Measurements from ENCODE around the gene STMN3.

The STMN3 gene

DNA sequence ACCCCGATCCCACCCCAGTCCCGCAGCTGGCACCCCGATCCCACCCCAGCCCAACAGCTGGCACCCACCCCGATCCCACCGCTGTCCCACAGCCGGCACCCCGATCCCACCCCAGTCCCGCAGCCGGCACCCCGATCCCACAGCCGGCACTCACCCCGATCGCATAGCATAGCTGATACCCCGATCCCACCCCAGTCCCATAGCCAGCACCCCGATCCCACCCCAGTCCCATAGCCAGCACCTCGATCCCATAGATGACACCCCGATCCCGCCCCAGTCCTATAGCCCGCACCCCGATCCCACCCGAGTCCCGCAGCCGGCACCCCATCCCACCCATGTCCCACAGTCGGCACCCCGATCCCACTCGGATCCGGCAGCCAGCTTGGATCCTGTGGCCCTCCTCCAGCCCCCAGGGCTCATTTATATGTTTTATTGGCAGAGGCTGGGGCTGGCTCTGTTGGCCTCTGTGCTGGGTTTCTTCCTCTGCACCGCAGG is 25.4 kb downstream of the STMN3 start:
- Histone ChIP-seq H3K79me2 (ENCODE audit: control insufficient read depth, insufficient read depth, low read length, poor library complexity) (peaks cover 11% of the 10 kb centered on the region), H3K9me3 (ENCODE audit: insufficient read depth, low read depth, low read length) (no peaks in the 10 kb centered on the region), H3K27ac (ENCODE audit: low read depth, low read length) (no peak overlapping the region), H4K12ac (ENCODE audit: low read depth, low read length) (no peak overlapping the region), H3K4me2 (ENCODE audit: low read length) (peak overlapping the region; percentile 71), H3K14ac (ENCODE audit: low read length) (no peak overlapping the region), H2BK120ac (ENCODE audit: insufficient read depth, low read length, poor library complexity) (no peak overlapping the region), H2BK12ac (ENCODE audit: low read length) (no peak overlapping the region), H4K8ac (ENCODE audit: low read depth, low read length) (no peak overlapping the region), H3K4me3 (ENCODE audit: low read depth, low read length) (peak overlapping the region; percentile 85), H3K27me3 (ENCODE audit: insufficient read depth, low read length) (no peaks in the 10 kb centered on the region), H3K18ac (ENCODE audit: low read length) (no peak overlapping the region), H3K23ac (ENCODE audit: low read length) (no peak overlapping the region), H2BK5ac (ENCODE audit: low read depth, low read length, poor library complexity) (no peak overlapping the region), H3K4me1 (ENCODE audit: control insufficient read depth in 1 of 2, insufficient read depth in 2 of 2, low read length in 2 of 2) (peaks cover 19 to 26% of the 10 kb centered on the region in 2 experiments), H3K79me1 (ENCODE audit: low read length) (peaks cover 14% of the 10 kb centered on the region), H3K9ac (ENCODE audit: low read length) (no peak overlapping the region), H3K4ac (ENCODE audit: low read depth, low read length) (no peak overlapping the region), H3K36me3 (ENCODE audit: control insufficient read depth in 1 of 2, insufficient read depth in 2 of 2, low read length in 2 of 2) (no peaks in the 10 kb centered on the region), H2AK5ac (ENCODE audit: low read length) (peak overlapping the region; percentile 9), H4K91ac (ENCODE audit: low read depth, low read length) (peak overlapping the region; percentile 93), H2AFZ (ENCODE audit: insufficient read depth, low read length, poor library complexity) (no peak overlapping the region)
- no peak for DNase-seq
- no CpG with 5 or more reads among the region's 28 CpGs for WGBS (ENCODE audit: extremely low coverage, insufficient coverage, insufficient read length)

DNA sequence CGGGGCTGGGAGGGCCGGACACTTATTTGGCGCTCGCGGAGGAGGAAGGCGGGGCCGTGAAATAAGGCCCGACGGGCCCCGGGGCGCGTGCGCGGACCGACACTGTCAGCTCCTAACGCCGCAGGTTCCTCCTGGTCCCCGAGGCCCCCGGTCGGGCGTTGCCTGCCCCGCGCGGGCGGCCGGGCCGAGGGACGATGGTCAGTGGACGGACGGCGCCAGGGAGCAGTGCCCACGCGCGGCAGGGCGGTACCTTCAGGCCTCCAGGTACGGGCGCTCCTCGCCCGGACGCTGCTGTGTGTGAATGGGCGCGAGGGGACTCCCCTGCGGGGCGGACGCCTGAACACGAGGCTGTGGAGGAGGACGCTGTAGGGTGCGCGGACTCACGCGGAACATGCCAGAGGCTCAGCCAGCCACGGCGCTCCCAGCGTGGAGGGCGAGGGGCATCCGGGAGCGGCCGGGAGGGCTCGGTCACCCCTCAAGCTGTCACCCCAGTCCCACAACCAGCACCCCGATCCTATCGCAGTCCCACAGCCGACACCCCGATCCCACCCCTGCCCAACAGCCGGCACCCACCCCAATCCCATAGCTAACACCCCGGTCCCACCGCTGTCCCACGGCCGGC is 26.0 kb downstream of the STMN3 start:
- Histone ChIP-seq H3K14ac (ENCODE audit: low read length) (peak overlapping the region; percentile 99), H3K27me3 (ENCODE audit: insufficient read depth, low read length) (no peaks in the 10 kb centered on the region), H2AFZ (ENCODE audit: insufficient read depth, low read length, poor library complexity) (peak overlapping the region; percentile 97), H4K8ac (ENCODE audit: low read depth, low read length) (peak overlapping the region; percentile 98), H2BK5ac (ENCODE audit: low read depth, low read length, poor library complexity) (peak overlapping the region; percentile 90), H2BK12ac (ENCODE audit: low read length) (peak overlapping the region; percentile 68), H4K12ac (ENCODE audit: low read depth, low read length) (peak overlapping the region; percentile 94), H3K4me1 (ENCODE audit: control insufficient read depth in 1 of 2, insufficient read depth in 2 of 2, low read length in 2 of 2) (peaks cover 19 to 26% of the 10 kb centered on the region in 2 experiments), H3K79me2 (ENCODE audit: control insufficient read depth, insufficient read depth, low read length, poor library complexity) (peaks cover 11% of the 10 kb centered on the region), H3K36me3 (ENCODE audit: control insufficient read depth in 1 of 2, insufficient read depth in 2 of 2, low read length in 2 of 2) (no peaks in the 10 kb centered on the region), H3K79me1 (ENCODE audit: low read length) (peaks cover 14% of the 10 kb centered on the region), H3K23ac (ENCODE audit: low read length) (no peak overlapping the region), H2AK5ac (ENCODE audit: low read length) (peak overlapping the region; percentile 99), H3K9me3 (ENCODE audit: insufficient read depth, low read depth, low read length) (no peaks in the 10 kb centered on the region), H3K9ac (ENCODE audit: low read length) (peak overlapping the region; percentile 88), H3K18ac (ENCODE audit: low read length) (peak overlapping the region; percentile 96), H4K91ac (ENCODE audit: low read depth, low read length) (peak overlapping the region; percentile 93), H3K4me2 (ENCODE audit: low read length) (peak overlapping the region; percentile 71), H3K27ac (ENCODE audit: low read depth, low read length) (peak overlapping the region; percentile 97), H3K4me3 (ENCODE audit: low read depth, low read length) (peak overlapping the region; percentile 85), H3K4ac (ENCODE audit: low read depth, low read length) (peak overlapping the region; percentile 94), H2BK120ac (ENCODE audit: insufficient read depth, low read length, poor library complexity) (peak overlapping the region; percentile 97)
- DNase-seq = peak; percentile 94 to 98
- WGBS (ENCODE audit: extremely low coverage, insufficient coverage, insufficient read length) = no CpG with 5 or more reads among the region's 68 CpGs

DNA sequence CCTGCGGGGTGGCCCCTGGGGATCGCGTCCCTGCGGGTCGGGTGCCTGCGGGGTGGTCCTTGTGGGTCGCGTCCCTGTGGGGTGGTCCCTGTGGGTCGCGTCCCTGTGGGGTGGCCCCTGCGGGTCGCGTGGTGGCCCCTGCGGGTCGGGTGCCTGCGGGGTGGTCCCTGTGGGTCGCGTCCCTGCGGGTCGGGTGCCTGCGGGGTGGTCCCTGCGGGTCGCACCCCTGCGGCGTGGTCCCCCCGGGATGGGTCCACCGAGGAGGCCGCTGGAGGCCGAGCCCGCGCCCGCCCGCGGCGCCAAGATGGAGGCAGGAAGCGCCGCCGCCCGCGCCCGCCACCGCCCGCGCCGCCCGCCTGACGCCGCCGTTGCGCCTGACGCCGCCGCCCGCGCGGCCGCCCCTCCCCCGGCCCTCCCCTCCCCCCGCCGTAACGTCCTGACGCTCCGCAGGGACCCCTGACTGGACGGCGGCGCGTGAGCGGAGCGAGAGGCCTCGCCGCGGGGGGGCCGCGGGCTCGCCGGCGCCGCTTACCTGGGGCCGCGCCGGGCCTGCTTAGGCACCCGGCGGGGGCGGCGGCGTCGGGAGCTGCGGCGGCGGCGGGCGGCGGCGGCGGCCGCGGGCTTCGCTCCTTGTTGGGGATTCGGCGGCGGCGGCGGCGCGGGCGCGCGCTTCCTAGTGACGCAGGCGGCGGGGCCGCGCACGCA is 26.6 kb downstream of the STMN3 start, which contains the start of gene GMEB2:
Gene GMEB2 (minus strand): TSS at position 678 of the 705 bp plus-strand sequence. CDS start 7,704 bp downstream, outside the sequence.
- Histone ChIP-seq H3K4me1 (ENCODE audit: control insufficient read depth in 1 of 2, insufficient read depth in 2 of 2, low read length in 2 of 2) (peaks cover 19 to 26% of the 10 kb centered on the region in 2 experiments), H3K9me3 (ENCODE audit: insufficient read depth, low read depth, low read length) (no peaks in the 10 kb centered on the region), H3K36me3 (ENCODE audit: control insufficient read depth in 1 of 2, insufficient read depth in 2 of 2, low read length in 2 of 2) (no peaks in the 10 kb centered on the region), H3K27me3 (ENCODE audit: insufficient read depth, low read length) (no peaks in the 10 kb centered on the region), H3K79me1 (ENCODE audit: low read length) (peaks cover 14% of the 10 kb centered on the region), H3K9ac (ENCODE audit: low read length) (peak within 1 kb of the TSS; percentile 99), H4K8ac (ENCODE audit: low read depth, low read length) (peak within 1 kb of the TSS; percentile 100), H3K18ac (ENCODE audit: low read length) (peak within 1 kb of the TSS; percentile 100), H3K4ac (ENCODE audit: low read depth, low read length) (peak within 1 kb of the TSS; percentile 94), H2AFZ (ENCODE audit: insufficient read depth, low read length, poor library complexity) (peak within 1 kb of the TSS; percentile 97), H2BK12ac (ENCODE audit: low read length) (peak within 1 kb of the TSS; percentile 68), H4K91ac (ENCODE audit: low read depth, low read length) (peak within 1 kb of the TSS; percentile 100), H3K23ac (ENCODE audit: low read length) (no peak within 1 kb of the TSS), H3K4me2 (ENCODE audit: low read length) (peak within 1 kb of the TSS; percentile 71), H3K4me3 (ENCODE audit: low read depth, low read length) (peak within 1 kb of the TSS; percentile 98), H2AK5ac (ENCODE audit: low read length) (peak within 1 kb of the TSS; percentile 99), H3K27ac (ENCODE audit: low read depth, low read length) (peak within 1 kb of the TSS; percentile 97), H3K14ac (ENCODE audit: low read length) (peak within 1 kb of the TSS; percentile 100), H2BK120ac (ENCODE audit: insufficient read depth, low read length, poor library complexity) (peak within 1 kb of the TSS; percentile 99), H4K12ac (ENCODE audit: low read depth, low read length) (peak within 1 kb of the TSS; percentile 94), H2BK5ac (ENCODE audit: low read depth, low read length, poor library complexity) (peak within 1 kb of the TSS; percentile 98), H3K79me2 (ENCODE audit: control insufficient read depth, insufficient read depth, low read length, poor library complexity) (peaks cover 11% of the 10 kb centered on the region)
- peak; percentile 56 to 65 for DNase-seq
- WGBS (ENCODE audit: extremely low coverage, insufficient coverage, insufficient read length) = no CpG with 5 or more reads among the region's 114 CpGs

DNA sequence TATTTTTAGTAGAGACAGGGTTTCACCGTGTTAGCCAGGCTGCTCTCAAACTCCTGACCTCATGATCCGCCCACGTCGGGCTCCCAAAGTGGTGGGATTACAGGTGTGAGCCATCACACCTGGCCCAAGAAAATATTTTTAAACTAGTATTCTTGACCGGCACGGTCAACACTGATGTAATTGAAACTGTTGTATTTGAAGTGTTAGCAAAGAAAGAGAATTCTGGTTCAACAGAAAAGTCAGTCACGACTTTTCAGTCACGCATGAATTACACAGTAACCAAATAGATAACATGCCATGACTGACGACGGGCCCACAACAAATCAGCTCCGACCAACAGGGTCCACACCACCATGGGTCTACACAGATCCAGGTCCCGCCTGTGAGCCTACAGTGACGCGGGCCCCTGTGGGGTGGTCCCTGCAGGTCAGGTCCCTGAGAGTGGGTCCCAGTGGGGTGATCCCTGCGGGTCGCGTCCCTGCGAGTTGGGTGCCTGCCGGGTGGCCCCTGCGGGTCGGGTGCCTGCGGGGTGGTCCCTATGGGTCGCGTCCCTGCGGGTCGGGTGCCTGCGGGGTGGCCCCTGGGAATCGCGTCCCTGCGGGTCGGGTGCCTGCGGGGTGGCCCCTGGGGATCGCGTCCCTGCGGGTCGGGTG is 27.3 kb downstream of the STMN3 start:
- H3K14ac ChIP-seq (ENCODE audit: low read length) = peak overlapping the region; percentile 100
- peak overlapping the region; percentile 87 for H4K12ac ChIP-seq (ENCODE audit: low read depth, low read length)
- peak overlapping the region; percentile 100 for H3K18ac ChIP-seq (ENCODE audit: low read length)
- H3K9me3 ChIP-seq (ENCODE audit: insufficient read depth, low read depth, low read length) = no peaks in the 10 kb centered on the region
- H3K4me3 ChIP-seq (ENCODE audit: low read depth, low read length) = peak overlapping the region; percentile 98
- peak overlapping the region; percentile 97 for H3K27ac ChIP-seq (ENCODE audit: low read depth, low read length)
- H4K91ac ChIP-seq (ENCODE audit: low read depth, low read length) = peak overlapping the region; percentile 100
- H3K4me2 ChIP-seq (ENCODE audit: low read length) = peak overlapping the region; percentile 58
- H2BK12ac ChIP-seq (ENCODE audit: low read length) = peak overlapping the region; percentile 32
- WGBS (ENCODE audit: extremely low coverage, insufficient coverage, insufficient read length) = no CpG with 5 or more reads among the region's 36 CpGs
- peak overlapping the region; percentile 99 for H2BK120ac ChIP-seq (ENCODE audit: insufficient read depth, low read length, poor library complexity)
- H2AFZ ChIP-seq (ENCODE audit: insufficient read depth, low read length, poor library complexity) = peak overlapping the region; percentile 77
- H2BK5ac ChIP-seq (ENCODE audit: low read depth, low read length, poor library complexity) = peak overlapping the region; percentile 98
- peaks cover 11% of the 10 kb centered on the region for H3K79me2 ChIP-seq (ENCODE audit: control insufficient read depth, insufficient read depth, low read length, poor library complexity)
- peak overlapping the region; percentile 100 for H4K8ac ChIP-seq (ENCODE audit: low read depth, low read length)
- peak; percentile 71 to 88 for DNase-seq
- H3K79me1 ChIP-seq (ENCODE audit: low read length) = peaks cover 14% of the 10 kb centered on the region
- H3K27me3 ChIP-seq (ENCODE audit: insufficient read depth, low read length) = no peaks in the 10 kb centered on the region
- H3K23ac ChIP-seq (ENCODE audit: low read length) = no peak overlapping the region
- H3K4ac ChIP-seq (ENCODE audit: low read depth, low read length) = peak overlapping the region; percentile 65
- H2AK5ac ChIP-seq (ENCODE audit: low read length) = peak overlapping the region; percentile 97
- H3K36me3 ChIP-seq (ENCODE audit: control insufficient read depth in 1 of 2, insufficient read depth in 2 of 2, low read length in 2 of 2) = no peaks in the 10 kb centered on the region
- H3K4me1 ChIP-seq (ENCODE audit: control insufficient read depth in 1 of 2, insufficient read depth in 2 of 2, low read length in 2 of 2) = peaks cover 12 to 26% of the 10 kb centered on the region in 2 experiments
- peak overlapping the region; percentile 99 for H3K9ac ChIP-seq (ENCODE audit: low read length)
